PC-3 (cell line): ENCODE measurements around the gene ZEB2. TPM values are rescaled to one million over a fixed set of nuclear protein-coding genes. Genes with fewer than 3 reads are reported as not detected.

ENCODE experiments used
- ATAC-seq: fragments of 200-7000 bp; cut with Tn5 transposase; 2 replicates; pipeline ENCODE4 v1.9.1; 2020; ENCODE audit warnings: mild to moderate bottlenecking, moderate library complexity
- BruUV-seq: library from RNA; stranded (reverse); fragments of 400-500 nt; replicated peaks from 2 replicates; lab custom pipeline; 2021; lab: Mats Ljungman, UMichigan
- CTCF ChIA-PET: fragments of 300-600 bp; sonication (Branson Sonifier 250); formaldehyde crosslinking; loops from one replicate; lab custom pipeline; 2022; ENCODE audit warnings: antibody characterized with exemption; lab: Charles Lee
- POLR2A ChIA-PET: fragments of 300-600 bp; sonication (Branson Sonifier 250); formaldehyde crosslinking; loops from one replicate; lab custom pipeline; 2022; ENCODE audit warnings: antibody characterized with exemption; ENCODE audit not compliant: unreplicated experiment; lab: Charles Lee
- DNase-seq: peaks from one replicate; pipeline ENCODE4 v3.0.0-alpha.2; 2015
- H2AFZ ChIP-seq: fragments of 300-600 bp; sonication (generic); 2 replicates; pipeline ENCODE4 v1.6.0; 2016; ENCODE audit warnings: antibody characterized with exemption, low read length
- H3F3A ChIP-seq: fragments of 300-600 bp; sonication (generic); one replicate; pipeline ENCODE4 v1.6.0; 2017; ENCODE audit warnings: antibody characterized with exemption, low read length, control low read depth, mild to moderate bottlenecking; ENCODE audit not compliant: unreplicated experiment
- H3K27ac ChIP-seq: fragments of 300-600 bp; sonication (generic); 2 replicates; pipeline ENCODE4 v1.5.1; 2016; ENCODE audit warnings: mild to moderate bottlenecking, low read length
- H3K27me3 ChIP-seq: fragments of 300-600 bp; sonication (generic); 2 replicates; pipeline ENCODE4 v1.6.1; 2016; ENCODE audit warnings: low read length, mixed read lengths
- H3K36me3 ChIP-seq: fragments of 300-600 bp; sonication (generic); 2 replicates; pipeline ENCODE4 v1.6.1; 2016; ENCODE audit warnings: low read depth, mixed run types, low read length, mixed read lengths
- H3K4me1 ChIP-seq: fragments of 300-600 bp; sonication (generic); 2 replicates; pipeline ENCODE4 v1.5.1; 2016; ENCODE audit warnings: low read length; ENCODE audit not compliant: insufficient read depth
- H3K4me2 ChIP-seq: fragments of 300-600 bp; sonication (generic); 2 replicates; pipeline ENCODE4 v1.6.0; 2016; ENCODE audit warnings: low read length
- H3K4me3 ChIP-seq: fragments of 300-600 bp; sonication (generic); 2 replicates; pipeline ENCODE4 v1.5.1; 2016; ENCODE audit warnings: mild to moderate bottlenecking, low read length, mixed read lengths
- H3K79me2 ChIP-seq: fragments of 300-600 bp; sonication (generic); 2 replicates; pipeline ENCODE4 v1.6.1; 2017; ENCODE audit warnings: low read length, mixed read lengths
- H3K9ac ChIP-seq: fragments of 300-600 bp; sonication (generic); 2 replicates; pipeline ENCODE4 v1.6.0; 2016; ENCODE audit warnings: mild to moderate bottlenecking, low read length
- H3K9me2 ChIP-seq: fragments of 300-600 bp; sonication (generic); replicated peaks from 2 replicates; pipeline ENCODE4 v1.6.1; 2016; ENCODE audit warnings: mixed run types, low read length, mixed read lengths
- H3K9me3 ChIP-seq: fragments of 300-600 bp; sonication (generic); 2 replicates; pipeline ENCODE4 v1.6.1; 2016; ENCODE audit warnings: low read length, mixed read lengths
- H4K20me1 ChIP-seq: fragments of 300-600 bp; sonication (generic); 2 replicates; pipeline ENCODE4 v1.6.1; 2016; ENCODE audit warnings: low read length, mixed read lengths
- EZH2 ChIP-seq: fragments of 300-600 bp; sonication (generic); IDR thresholded peaks from one replicate; pipeline ENCODE4 v1.6.1; 2017; ENCODE audit warnings: antibody characterized with exemption, mild to moderate bottlenecking, low read length; ENCODE audit not compliant: unreplicated experiment
- EZH2phosphoT487 ChIP-seq: fragments of 300-600 bp; sonication (generic); IDR thresholded peaks from 2 replicates; pipeline ENCODE4 v1.6.1; 2018; ENCODE audit warnings: mild to moderate bottlenecking, antibody characterized with exemption, low read length, borderline replicate concordance
- intact Hi-C: fragments of 100-400 bp; cut with micrococcal nuclease; formaldehyde crosslinking; loops from 2 replicates; pipeline ENCODE4 v1.9.0; 2023
- total RNA-seq: library from RNA; depleted of rRNA; stranded (reverse); fragments of >200 nt; gene quantifications from 2 replicates; pipeline ENCODE4 v1.2.3, GENCODE V29; 2014
- TF ChIP-seq, protein P1 (sequence below): fragments of 300-600 bp; sonication (generic); conservative IDR thresholded peaks from 2 replicates; pipeline ENCODE4 v1.5.1; 2017; ENCODE audit warnings: antibody characterized with exemption, low read depth, mild to moderate bottlenecking, low read length

The ZEB2 gene
- total RNA-seq, 1 experiment from 2014 or later = 1.1 TPM

DNA sequence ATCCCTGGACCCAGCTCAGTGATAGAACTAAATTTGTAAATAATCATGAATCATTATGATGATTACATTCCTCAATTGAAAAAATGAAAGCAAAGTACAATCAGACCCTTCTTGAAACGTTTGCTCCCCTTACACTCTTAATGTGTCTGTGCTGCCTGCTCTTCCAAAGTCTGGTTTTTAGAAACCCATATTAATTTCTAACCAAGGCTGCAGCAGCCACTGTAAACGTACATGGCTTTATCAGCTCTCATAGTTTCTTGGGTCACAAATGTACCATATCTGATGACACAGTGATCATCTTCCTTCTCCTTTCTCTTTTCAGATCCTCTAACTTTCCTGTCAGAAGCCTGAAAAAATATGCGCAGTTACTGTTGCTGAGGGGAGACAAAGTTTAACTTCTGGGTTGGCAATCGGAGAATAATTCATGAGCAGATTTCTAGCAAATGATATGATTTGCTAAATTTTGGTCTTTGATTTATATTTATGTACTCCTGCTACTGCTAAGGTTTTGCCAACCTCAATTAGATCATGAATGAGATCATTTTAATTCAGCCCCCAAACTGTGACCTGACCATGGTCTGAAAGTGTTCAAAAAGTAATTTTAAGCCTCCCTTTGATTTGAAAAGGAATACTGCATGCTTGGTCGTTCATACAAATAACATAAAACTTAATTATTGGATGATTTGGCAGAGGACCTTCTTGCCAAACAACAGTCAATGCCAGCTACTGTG is 12.3 kb downstream of the ZEB2 start:
- Histone ChIP-seq H3F3A (no peaks in the 10 kb centered on the region), H3K9me2 (no peaks in the 10 kb centered on the region), H3K27ac (no peak overlapping the region), H3K4me2 (no peak overlapping the region), H3K9ac (no peak overlapping the region), H4K20me1 (no peaks in the 10 kb centered on the region), H3K79me2 (no peaks in the 10 kb centered on the region), H3K36me3 (no peaks in the 10 kb centered on the region), H3K27me3 (0 out of 2 replicates have a peak, but pooled peaks cover under 1% of the 10 kb centered on the region), H3K4me3 (no peak overlapping the region), H2AFZ (no peak overlapping the region), H3K9me3 (no peaks in the 10 kb centered on the region), H3K4me1 (peaks cover 8% of the 10 kb centered on the region; the same call in 1 of the 2 replicates)
- TF ChIP-seq EZH2 = no peak
- no peak for TF ChIP-seq EZH2phosphoT487
- TF ChIP-seq, protein P1, sequence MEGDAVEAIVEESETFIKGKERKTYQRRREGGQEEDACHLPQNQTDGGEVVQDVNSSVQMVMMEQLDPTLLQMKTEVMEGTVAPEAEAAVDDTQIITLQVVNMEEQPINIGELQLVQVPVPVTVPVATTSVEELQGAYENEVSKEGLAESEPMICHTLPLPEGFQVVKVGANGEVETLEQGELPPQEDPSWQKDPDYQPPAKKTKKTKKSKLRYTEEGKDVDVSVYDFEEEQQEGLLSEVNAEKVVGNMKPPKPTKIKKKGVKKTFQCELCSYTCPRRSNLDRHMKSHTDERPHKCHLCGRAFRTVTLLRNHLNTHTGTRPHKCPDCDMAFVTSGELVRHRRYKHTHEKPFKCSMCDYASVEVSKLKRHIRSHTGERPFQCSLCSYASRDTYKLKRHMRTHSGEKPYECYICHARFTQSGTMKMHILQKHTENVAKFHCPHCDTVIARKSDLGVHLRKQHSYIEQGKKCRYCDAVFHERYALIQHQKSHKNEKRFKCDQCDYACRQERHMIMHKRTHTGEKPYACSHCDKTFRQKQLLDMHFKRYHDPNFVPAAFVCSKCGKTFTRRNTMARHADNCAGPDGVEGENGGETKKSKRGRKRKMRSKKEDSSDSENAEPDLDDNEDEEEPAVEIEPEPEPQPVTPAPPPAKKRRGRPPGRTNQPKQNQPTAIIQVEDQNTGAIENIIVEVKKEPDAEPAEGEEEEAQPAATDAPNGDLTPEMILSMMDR = no peak
- DNase-seq (no peak), ATAC-seq (no peak)
- BruUV-seq = no TSS peak
- intact Hi-C loops = no loop called here
- ChIA-PET CTCF (no interaction called here), POLR2A (no interaction called here)

DNA sequence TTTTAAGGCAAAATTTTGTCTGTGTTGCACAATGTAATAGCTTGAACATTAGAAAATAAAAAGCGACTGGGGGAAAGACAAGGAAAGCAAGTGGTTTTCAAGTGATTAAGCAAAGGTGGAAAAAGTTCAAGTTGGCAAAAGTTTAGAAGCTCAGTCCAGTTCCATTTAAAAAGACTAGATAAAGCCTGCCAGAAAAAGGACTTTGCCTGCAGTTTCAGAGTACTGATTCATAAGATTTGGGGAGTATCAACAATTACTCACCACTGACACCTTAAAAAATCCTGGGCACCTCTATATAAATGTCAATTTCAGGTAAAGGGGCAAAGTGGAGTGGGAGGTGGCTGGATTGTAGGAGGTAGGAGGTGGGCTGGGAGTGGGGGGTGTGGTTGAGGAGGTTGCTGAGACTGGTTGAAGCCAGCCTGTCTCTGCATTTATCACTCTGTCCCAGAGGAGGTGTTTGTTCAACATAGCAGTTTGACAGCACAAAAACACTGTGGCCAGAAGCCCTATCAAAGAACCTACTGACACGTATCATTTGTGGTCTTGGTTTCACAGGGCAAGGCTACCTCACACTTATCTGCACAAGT is 14.6 kb downstream of the ZEB2 start:
- DNase-seq (peak; percentile 9), ATAC-seq (peak; percentile 35; the same call in 1 of the 2 replicates)
- H3K79me2 ChIP-seq = no peaks in the 10 kb centered on the region
- H3K4me1 ChIP-seq = peaks cover 8% of the 10 kb centered on the region; the same call in 1 of the 2 replicates
- ChIA-PET CTCF (no interaction called here), POLR2A (no interaction called here)
- no peak overlapping the region for H3K27ac ChIP-seq
- H3K27me3 ChIP-seq = no peaks in the 10 kb centered on the region
- no TSS peak for BruUV-seq
- no peak overlapping the region for H3K9ac ChIP-seq
- H3K4me3 ChIP-seq = no peak overlapping the region
- no peaks in the 10 kb centered on the region for H3K36me3 ChIP-seq
- no peak overlapping the region for H2AFZ ChIP-seq
- intact Hi-C loops = no loop called here
- no peak overlapping the region for H3K4me2 ChIP-seq
- no peaks in the 10 kb centered on the region for H4K20me1 ChIP-seq
- TF ChIP-seq EZH2 = no peak
- TF ChIP-seq EZH2phosphoT487 = no peak
- TF ChIP-seq, protein P1 = no peak
- no peaks in the 10 kb centered on the region for H3K9me3 ChIP-seq
- no peaks in the 10 kb centered on the region for H3F3A ChIP-seq
- H3K9me2 ChIP-seq = no peaks in the 10 kb centered on the region

DNA sequence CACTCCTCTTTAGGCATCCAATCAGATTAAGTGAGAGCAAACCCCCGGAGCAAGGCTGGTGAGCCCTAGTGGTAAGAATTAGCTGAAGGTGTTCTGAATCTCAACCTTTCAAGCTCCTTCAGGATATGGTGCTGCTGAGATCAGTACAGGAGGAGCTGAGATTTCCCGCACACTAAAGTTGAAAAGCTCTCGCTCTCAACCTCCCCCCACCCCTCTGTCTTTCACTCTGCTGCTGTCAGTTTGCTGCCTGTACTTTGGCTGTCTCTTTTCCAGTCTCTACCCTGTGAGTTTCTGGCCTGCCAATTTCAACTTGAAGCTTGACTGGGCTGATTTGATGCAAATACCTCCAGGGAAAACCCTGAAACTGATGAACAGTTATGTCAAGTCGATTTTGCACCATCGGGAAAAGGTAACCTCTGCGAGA is 15.7 kb downstream of the ZEB2 start:
- Histone ChIP-seq H3K79me2 (no peaks in the 10 kb centered on the region), H3K27me3 (no peaks in the 10 kb centered on the region), H3K4me3 (no peak overlapping the region), H2AFZ (no peak overlapping the region), H3K9ac (no peak overlapping the region), H3K9me2 (no peaks in the 10 kb centered on the region), H3K27ac (no peak overlapping the region), H3K4me1 (peaks cover 8% of the 10 kb centered on the region; the same call in 1 of the 2 replicates), H3K4me2 (no peak overlapping the region), H3K9me3 (no peaks in the 10 kb centered on the region), H3K36me3 (no peaks in the 10 kb centered on the region), H3F3A (no peaks in the 10 kb centered on the region), H4K20me1 (no peaks in the 10 kb centered on the region)
- BruUV-seq = no TSS peak
- ATAC-seq (no peak), DNase-seq (no peak)
- POLR2A ChIA-PET = no interaction called here
- CTCF ChIA-PET = no interaction called here
- TF ChIP-seq, protein P1 = no peak
- TF ChIP-seq EZH2phosphoT487 = no peak
- no peak for TF ChIP-seq EZH2
- intact Hi-C loops = no loop called here
